HepG2 (cell line): ENCODE measurements around the gene IFITM10. TPM values are rescaled to one million over a fixed set of nuclear protein-coding genes. Genes with fewer than 3 reads are reported as not detected.
A peak's percentile ranks its signal among the peaks of the same experiment; 100 is the strongest.

Experiments used
- AFF4 ChIP-seq: sonication (generic); formaldehyde crosslinking; IDR thresholded peaks from 2 replicates; pipeline ENCODE4 v1.4.0; 2020; ENCODE audit warnings: missing genetic modification reagents
- CTCF ChIP-seq: sonication (generic); formaldehyde crosslinking; IDR thresholded peaks from 2 replicates; pipeline ENCODE4 v1.5.0; 2020; ENCODE audit warnings: mild to moderate bottlenecking, missing genetic modification reagents, moderate library complexity
- MEIS1 ChIP-seq: sonication (generic); formaldehyde crosslinking; IDR thresholded peaks from 2 replicates; pipeline ENCODE4 v1.9.0; 2021; ENCODE audit warnings: mild to moderate bottlenecking, missing genetic modification reagents, moderate library complexity, borderline replicate concordance
- MNT ChIP-seq: fragments of 450-650 bp; IDR thresholded peaks from 2 replicates; pipeline ENCODE4 v1.6.1; 2016
- RAD51 ChIP-seq: fragments of 450-650 bp; IDR thresholded peaks from 2 replicates; pipeline ENCODE4 v1.6.1; 2016; ENCODE audit warnings: borderline replicate concordance
- SMAD3 ChIP-seq: sonication (generic); formaldehyde crosslinking; IDR thresholded peaks from 2 replicates; pipeline ENCODE4 v1.4.0; 2020; ENCODE audit warnings: missing genetic modification reagents
- SOX6 ChIP-seq, 2 experiments: fragments of 450-650 bp in 1 of 2; sonication (generic) in 1 of 2; formaldehyde crosslinking in 1 of 2; IDR thresholded peaks; 2 replicates each; pipeline versions ENCODE4 v1.4.0 to v1.6.1; 2017 to 2020; ENCODE audit warnings: antibody characterized with exemption in 1 of 2, mild to moderate bottlenecking in 1 of 2, missing genetic modification reagents in 1 of 2
- ZFYVE20 ChIP-seq: sonication (generic); formaldehyde crosslinking; IDR thresholded peaks from 2 replicates; pipeline ENCODE4 v1.8.0; 2023; ENCODE audit warnings: low read depth, mild to moderate bottlenecking, moderate library complexity, missing genetic modification reagents, borderline replicate concordance
- ZNF101 ChIP-seq: sonication (generic); formaldehyde crosslinking; IDR thresholded peaks from 2 replicates; pipeline ENCODE4 v1.4.0; 2020; ENCODE audit warnings: mild to moderate bottlenecking, low read depth, missing genetic modification reagents, borderline replicate concordance
- polyA plus RNA-seq, 8 experiments: library from polyadenylated mRNA; depleted of rRNA in 3 of 8; stranded (reverse) in 7 of 8; unstranded in 1 of 8; fragments of >200 nt; fragmentation: Illumina TruSeq in 4 of 8; extraction: Trizol in 4 of 8; gene quantifications; 2 replicates each; pipeline versions ENCODE4 v1.2.1 to v1.2.3, GENCODE V29; 2011 to 2016; ENCODE audit warnings: low read depth in 4 of 8, missing spikeins in 1 of 8, mixed read lengths in 1 of 8; ENCODE audit not compliant: insufficient read depth in 1 of 8
- total RNA-seq, 5 experiments: library from RNA; depleted of rRNA; stranded (reverse); fragments of >200 nt; fragmentation: Illumina TruSeq; extraction: Trizol; gene quantifications; 2 replicates each; pipeline ENCODE4 v1.2.3, GENCODE V29; 2016; ENCODE audit warnings: low read depth in 1 of 5

The IFITM10 gene
- total and polyA plus RNA-seq, 2 of the 13 experiments (the other 11 are each of a cell fraction or from before 2014, with no cell fraction given) = 0.09 to 0.13 TPM

GRCh38 chr11:1706634-1707400 is 43.6 kb downstream of the IFITM10 start (continued):
- TF ChIP-seq CTCF (CRISPR knock-in tag) (peak; percentile 59), RAD51 (no peak), SOX6 (IDR thresholded peaks at IDR 0.05) (no peak), SOX6 (CRISPR knock-in tag; IDR thresholded peaks at IDR 0.05) (no peak), SMAD3 (CRISPR knock-in tag) (no peak), ZNF101 (CRISPR knock-in tag) (no peak), ZFYVE20 (no peak), MNT (peak; percentile 17; the same call in 1 of the 2 replicates), AFF4 (no peak), MEIS1 (CRISPR knock-in tag) (no peak)
